ENCODE measurements around the gene ZNF526.
"Not testable (repeated sequence)": the region's sequence is repeated elsewhere in the genome, so short reads cannot be mapped to it uniquely, and the experiment has no call there.

The ZNF526 gene

GRCh38 chr19:42246922-42247639 lies 27.0 kb downstream of the ZNF526 start:
- peak; percentile 49 for DNase-seq

GRCh38 chr19:42247640-42248199 lies 27.6 kb downstream of the ZNF526 start:
- peak; percentile 36 for DNase-seq

DNA sequence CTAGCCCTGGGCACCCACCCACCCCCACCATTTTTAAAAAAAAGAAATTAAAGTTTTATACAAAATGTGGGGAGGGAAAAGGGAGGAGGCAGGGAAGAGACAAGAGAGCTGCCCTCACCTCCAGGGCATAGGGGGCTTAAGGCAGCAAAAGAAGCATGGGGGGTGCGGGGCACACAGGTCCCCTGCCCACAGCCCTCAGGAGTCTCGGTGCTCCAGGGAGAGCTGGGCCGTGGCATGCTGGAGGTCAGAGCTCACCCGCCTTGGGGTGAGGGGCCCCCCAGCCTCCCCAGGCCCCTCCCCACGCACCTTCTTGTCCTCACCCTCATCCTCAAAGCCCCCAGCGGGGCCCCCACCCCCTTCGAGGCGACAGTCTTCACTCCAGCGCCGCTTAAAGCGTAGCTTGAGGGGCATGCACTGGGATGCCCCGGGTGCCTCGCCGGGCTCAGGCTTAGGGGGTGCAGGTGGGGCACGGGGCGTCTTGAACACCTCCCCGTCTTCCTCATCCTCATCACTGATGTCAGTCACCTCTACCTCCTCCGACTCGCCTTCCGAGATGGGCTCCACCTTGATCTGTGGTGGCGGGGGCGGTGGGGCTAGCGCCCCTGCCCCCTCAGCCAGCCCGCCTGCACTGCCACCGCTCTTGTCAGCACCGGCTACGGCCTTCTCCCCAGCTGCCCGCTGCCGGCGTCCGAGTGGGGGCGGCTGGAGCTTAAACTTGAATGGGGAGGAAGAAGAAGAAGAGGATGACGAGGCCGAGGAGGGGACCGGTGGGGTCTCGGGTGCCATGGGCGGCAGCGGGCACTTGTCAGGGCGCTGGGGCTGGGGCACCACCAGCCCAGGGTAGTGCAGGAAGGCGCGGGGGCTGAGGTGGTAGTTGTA lies 28.4 kb downstream of the ZNF526 start:
- peak; percentile 36 for DNase-seq

GRCh38 chr19:42249149-42249750 lies 29.1 kb downstream of the ZNF526 start:
- DNase-seq = peak; percentile 32

- DNase-seq = peak; percentile 18
These were observed 29.7 kb downstream of the ZNF526 start for GRCh38 chr19:42249769-42250168.

DNA sequence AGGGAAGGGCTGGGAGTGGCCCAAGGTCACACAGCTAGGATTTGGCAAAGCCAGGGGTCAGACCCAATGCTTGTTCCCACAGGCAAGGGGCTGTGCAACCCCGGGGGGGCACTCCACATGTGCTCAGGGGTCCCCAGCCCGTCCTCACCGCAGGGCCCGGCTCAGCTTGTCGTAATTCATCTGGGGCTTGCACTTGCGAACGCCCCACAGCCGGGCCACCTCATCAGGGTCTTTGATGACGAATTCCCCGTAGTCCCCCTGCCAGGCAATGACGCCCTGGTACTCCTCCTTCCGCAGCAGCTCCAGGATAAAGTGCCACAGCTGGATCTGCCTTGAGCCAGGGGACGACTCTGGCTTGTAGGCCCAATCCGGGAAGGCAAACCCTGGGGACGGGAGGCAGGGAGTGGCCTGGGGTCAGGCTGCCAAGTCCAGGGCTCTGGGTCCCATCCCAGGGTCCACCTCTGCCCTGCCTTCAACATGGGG lies 30.1 kb downstream of the ZNF526 start:
- peak; percentile 19 for DNase-seq

GRCh38 chr19:42250666-42251531 lies 30.8 kb downstream of the ZNF526 start:
- DNase-seq = peak; percentile 28

- no peak for DNase-seq
These were observed 31.7 kb downstream of the ZNF526 start for GRCh38 chr19:42251572-42252358.

GRCh38 chr19:42252365-42253244 lies 32.5 kb downstream of the ZNF526 start:
- peak; percentile 31 for DNase-seq

DNA sequence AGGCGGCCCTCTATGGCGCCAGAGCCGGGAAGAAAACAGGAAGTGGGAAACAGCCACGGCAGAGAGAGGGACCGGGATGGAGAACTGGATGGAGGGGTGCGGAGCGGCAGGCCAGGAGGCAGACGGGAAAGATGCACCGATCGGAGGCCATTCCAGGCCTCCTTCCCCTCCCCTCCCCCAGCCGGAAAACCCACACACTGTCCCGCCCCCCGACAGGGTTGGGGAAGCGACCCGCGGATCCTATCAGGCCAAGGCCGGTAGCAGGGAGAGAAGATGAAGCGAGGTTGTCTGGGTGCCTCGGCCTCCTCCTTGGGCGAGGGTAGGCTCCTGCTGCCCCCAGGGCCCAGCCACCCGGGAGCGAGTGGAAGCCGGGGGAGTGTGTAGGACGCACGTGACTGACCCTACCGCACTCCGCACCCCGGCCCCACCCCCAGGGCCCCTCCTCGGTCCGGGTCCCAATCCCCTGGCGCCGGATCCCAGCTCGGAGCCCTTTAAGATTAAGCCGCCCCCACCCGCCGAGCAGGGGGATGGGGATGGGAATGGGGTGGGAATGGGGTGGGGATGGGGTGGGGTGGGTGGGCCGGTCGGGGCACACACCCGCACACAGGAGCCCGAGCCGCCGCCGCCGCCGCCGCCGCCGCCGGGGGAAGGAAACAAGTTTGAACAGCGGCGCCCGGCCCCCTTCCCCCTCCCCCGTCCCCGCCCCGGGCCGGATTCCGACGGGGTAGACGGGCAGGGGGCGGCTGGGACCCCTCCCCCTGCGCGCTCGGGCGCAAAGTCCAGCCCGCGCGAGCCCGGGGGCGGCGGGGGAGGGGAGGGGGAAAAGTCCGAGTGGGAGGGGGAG lies 33.4 kb downstream of the ZNF526 start:
- DNase-seq = peak; percentile 62

- peak; percentile 78 for DNase-seq
These were observed 34.2 kb downstream of the ZNF526 start for GRCh38 chr19:42254089-42254849.

DNA sequence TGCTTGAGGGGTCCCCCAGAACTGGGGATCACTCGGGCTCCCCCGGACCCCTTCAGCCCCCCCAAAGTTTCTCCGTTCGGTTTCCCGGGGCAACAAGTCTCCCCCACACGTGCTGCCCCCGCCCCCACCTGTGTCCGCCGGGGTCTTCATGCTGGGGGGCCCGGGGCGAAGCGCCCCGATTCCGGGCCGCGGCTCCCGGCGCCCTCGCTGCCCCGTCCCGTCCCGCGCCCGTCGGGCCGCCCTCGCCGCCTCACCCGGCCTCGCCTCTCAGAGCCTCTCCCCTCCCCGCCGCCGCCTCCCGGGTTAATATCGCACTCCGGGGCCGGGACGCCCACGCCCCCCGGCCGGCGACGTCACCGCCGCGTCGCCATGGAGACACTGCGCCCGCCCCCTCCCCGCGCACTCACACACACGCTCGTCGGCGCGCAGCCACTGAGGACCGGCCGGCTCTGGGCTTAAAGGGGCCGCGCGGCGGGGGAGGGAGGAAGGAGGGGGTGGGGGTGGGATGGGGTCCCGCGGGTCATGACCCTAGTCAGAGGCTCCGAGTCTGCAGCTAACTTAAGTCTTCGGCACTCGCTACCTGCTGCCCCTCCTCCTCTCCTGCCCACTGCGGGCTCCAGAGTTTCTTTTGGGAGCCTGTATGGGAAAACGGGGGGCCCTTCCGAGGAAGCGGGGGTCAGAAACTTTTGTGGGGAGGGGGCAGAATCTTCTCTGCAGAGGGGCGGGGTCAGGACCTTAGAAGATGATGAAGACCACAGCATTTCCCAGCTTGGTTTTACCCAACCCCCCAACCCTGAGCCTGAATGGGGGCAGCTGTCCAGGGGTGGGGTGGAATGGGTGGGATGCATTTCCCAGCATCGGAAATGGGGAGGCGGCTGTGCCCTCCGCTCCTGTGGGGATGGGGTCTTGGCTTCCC lies 35.0 kb downstream of the ZNF526 start, which contains the start of gene ERF:
TSS of gene ERF (minus strand) at position 279 of the 916 bp plus-strand sequence. CDS start at position 150, 129 bp downstream.
- DNase-seq = peak; percentile 96

- DNase-seq = no peak
These were observed 35.9 kb downstream of the ZNF526 start for GRCh38 chr19:42255766-42256745.

GRCh38 chr19:42257842-42258241 lies 37.7 kb downstream of the ZNF526 start:
- not testable (repeated sequence) for DNase-seq

DNA sequence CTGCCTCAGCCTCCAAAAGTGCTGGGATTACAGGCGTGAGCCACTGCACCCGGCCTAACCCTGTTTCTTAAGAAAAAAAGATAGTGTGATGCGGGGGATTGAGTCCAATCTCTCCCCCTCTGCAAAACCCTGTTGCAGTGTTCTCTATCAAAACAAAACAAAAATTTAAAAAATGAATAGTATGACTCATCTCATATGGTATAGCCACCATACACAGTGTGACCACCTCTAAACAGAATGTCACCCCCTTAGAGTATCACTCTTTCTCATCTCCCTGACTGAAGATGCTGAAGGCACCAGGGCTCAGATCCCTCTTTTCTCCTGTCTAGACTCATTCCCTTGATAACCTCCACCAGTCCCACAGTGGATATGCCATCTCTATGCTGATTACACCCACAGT lies 41.7 kb downstream of the ZNF526 start:
- DNase-seq = no peak

DNA sequence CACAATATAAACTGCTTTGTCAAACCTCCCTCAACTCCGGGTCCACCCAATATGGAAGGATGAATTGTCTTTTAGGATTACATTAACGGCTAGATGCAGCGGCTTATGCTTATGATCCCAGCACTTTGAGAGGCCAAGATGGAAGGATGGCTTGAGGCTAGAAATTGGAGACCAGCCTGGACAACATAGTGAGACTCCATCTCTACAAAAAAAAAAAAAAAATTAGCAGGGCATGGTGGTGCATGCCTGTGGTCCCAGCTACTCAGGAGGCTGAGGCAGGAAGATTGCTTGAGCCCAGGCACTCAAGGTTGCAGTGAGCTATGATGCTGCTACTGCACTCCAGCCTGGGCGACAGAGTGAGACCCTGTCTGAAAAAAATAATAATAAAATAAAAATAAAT lies 46.0 kb downstream of the ZNF526 start:
- DNase-seq = not testable (repeated sequence)
